ENCODE data around the gene PRKCA. TPM values are rescaled to one million over a fixed set of nuclear protein-coding genes. Genes with fewer than 3 reads are reported as not detected.
"Not testable (repeated sequence)": the region's sequence is repeated elsewhere in the genome, so short reads cannot be mapped to it uniquely, and the experiment has no call there.

The PRKCA gene
- total RNA-seq, 1 donor from 2014 or later, result 168 TPM

GRCh38 chr17:66400041-66400688 is 97.8 kb downstream of the PRKCA start:
- ATAC-seq; DNase-seq (ENCODE audit: low spot score); intact Hi-C loops (cut with DNase I): not testable (repeated sequence)

- ATAC-seq, result no peak
- intact Hi-C loops (cut with DNase I), result no loop called here
- no peak for DNase-seq (ENCODE audit: low spot score)
Measured at GRCh38 chr17:66400698-66401097, 98.3 kb downstream of the PRKCA start.

- no peak for ATAC-seq
- intact Hi-C loops (cut with DNase I), result no loop called here
- DNase-seq (ENCODE audit: low spot score), result no peak
Measured at GRCh38 chr17:66401364-66401763, 99.0 kb downstream of the PRKCA start.

- intact Hi-C loops (cut with DNase I), result no loop called here
- ATAC-seq, result no peak
- no peak for DNase-seq (ENCODE audit: low spot score)
Measured at GRCh38 chr17:66403846-66404556, 101.6 kb downstream of the PRKCA start.

GRCh38 chr17:66405836-66406677 is 103.6 kb downstream of the PRKCA start:
- intact Hi-C loops (cut with DNase I), result no loop called here
- ATAC-seq, result no peak
- no peak for DNase-seq (ENCODE audit: low spot score)

- DNase-seq (ENCODE audit: low spot score) (no peak), ATAC-seq (no peak)
- intact Hi-C loops (cut with DNase I), result no loop called here
Measured at GRCh38 chr17:66406701-66407644, 104.6 kb downstream of the PRKCA start.

- intact Hi-C loops (cut with DNase I), result no loop called here
- DNase-seq (ENCODE audit: low spot score) (no peak), ATAC-seq (no peak)
Measured at GRCh38 chr17:66407864-66408263, 105.5 kb downstream of the PRKCA start.

GRCh38 chr17:66411520-66411919 is 109.1 kb downstream of the PRKCA start:
- DNase-seq (ENCODE audit: low spot score) (no peak), ATAC-seq (no peak)
- intact Hi-C loops (cut with DNase I), result no loop called here

- DNase-seq (ENCODE audit: low spot score) (no peak), ATAC-seq (no peak)
- intact Hi-C loops (cut with DNase I), result no loop called here
Measured at GRCh38 chr17:66412857-66413558, 110.6 kb downstream of the PRKCA start.

GRCh38 chr17:66413559-66414520 is 111.4 kb downstream of the PRKCA start:
- intact Hi-C loops (cut with DNase I), result no loop called here
- DNase-seq (ENCODE audit: low spot score), result no peak

GRCh38 chr17:66414561-66415175 is 112.3 kb downstream of the PRKCA start:
- intact Hi-C loops (cut with DNase I), result no loop called here
- DNase-seq (ENCODE audit: low spot score) (no peak), ATAC-seq (no peak)

More at GRCh38 chr17:66413559-66414520, 111.4 kb downstream of the PRKCA start:
- no peak for ATAC-seq

GRCh38 chr17:66415366-66416206 is 113.2 kb downstream of the PRKCA start:
- intact Hi-C loops (cut with DNase I), result no loop called here
- ATAC-seq (no peak), DNase-seq (ENCODE audit: low spot score) (no peak)

- DNase-seq (ENCODE audit: low spot score) (no peak), ATAC-seq (peak; percentile 36)
- intact Hi-C loops (cut with DNase I), result no loop called here
Measured at GRCh38 chr17:66416207-66416940, 114.0 kb downstream of the PRKCA start.

- intact Hi-C loops (cut with DNase I), result no loop called here
- ATAC-seq, result no peak
- no peak for DNase-seq (ENCODE audit: low spot score)
Measured at GRCh38 chr17:66417300-66417719, 114.9 kb downstream of the PRKCA start.

GRCh38 chr17:66420961-66421371 is 118.6 kb downstream of the PRKCA start:
- no peak for DNase-seq (ENCODE audit: low spot score)
- intact Hi-C loops (cut with DNase I), result no loop called here
- peak; percentile 30 for ATAC-seq
